NCI-H1105 treated with DMSO at 0.1 percent for 48 hours (cell line): ENCODE results near the gene GRK1.
"Not testable (repeated sequence)": the region's sequence is repeated elsewhere in the genome, so short reads cannot be mapped to it uniquely, and the experiment has no call there.

Experiments
- DNase-seq: peaks from one replicate; lab custom pipeline; 2025; lab: John Stamatoyannopoulos, UW

Gene GRK1

GRCh38 chr13:113665597-113666328 lies 1.3 kb upstream of the GRK1 start:
- no peak for DNase-seq

GRCh38 chr13:113666329-113666670 lies 719 bp upstream of the GRK1 start:
- DNase-seq, result no peak

GRCh38 chr13:113667771-113668490 lies 912 bp downstream of the GRK1 start:
- DNase-seq, result no peak

GRCh38 chr13:113668491-113668971 lies 1.5 kb downstream of the GRK1 start:
- no peak for DNase-seq

GRCh38 chr13:113669231-113669754 lies 2.3 kb downstream of the GRK1 start:
- no peak for DNase-seq

GRCh38 chr13:113669755-113670341 lies 2.8 kb downstream of the GRK1 start:
- DNase-seq, result no peak

- DNase-seq, result no peak
These were observed 3.5 kb downstream of the GRK1 start for GRCh38 chr13:113670541-113670940.

- no peak for DNase-seq
These were observed 4.3 kb downstream of the GRK1 start for GRCh38 chr13:113671066-113672001.

GRCh38 chr13:113672002-113672651 lies 5.1 kb downstream of the GRK1 start:
- DNase-seq, result no peak

GRCh38 chr13:113722921-113723320 lies 55.9 kb downstream of the GRK1 start:
- DNase-seq, result no peak

GRCh38 chr13:113723410-113724015 lies 56.5 kb downstream of the GRK1 start:
- DNase-seq, result no peak

GRCh38 chr13:113724016-113724758 lies 57.2 kb downstream of the GRK1 start:
- DNase-seq, result no peak

- peak; percentile 91 for DNase-seq
These were observed 57.8 kb downstream of the GRK1 start for GRCh38 chr13:113724780-113725315.

- DNase-seq, result not testable (repeated sequence)
These were observed 58.5 kb downstream of the GRK1 start for GRCh38 chr13:113725329-113726105.

- peak; percentile 73 for DNase-seq
These were observed 59.2 kb downstream of the GRK1 start for GRCh38 chr13:113726106-113726821.

GRCh38 chr13:113726961-113727411 lies 60.0 kb downstream of the GRK1 start:
- DNase-seq, result no peak

GRCh38 chr13:113728571-113729054 lies 61.6 kb downstream of the GRK1 start:
- DNase-seq, result no peak
